ENCODE measurements around the gene PHLPP2.

PHLPP2 gene

DNA sequence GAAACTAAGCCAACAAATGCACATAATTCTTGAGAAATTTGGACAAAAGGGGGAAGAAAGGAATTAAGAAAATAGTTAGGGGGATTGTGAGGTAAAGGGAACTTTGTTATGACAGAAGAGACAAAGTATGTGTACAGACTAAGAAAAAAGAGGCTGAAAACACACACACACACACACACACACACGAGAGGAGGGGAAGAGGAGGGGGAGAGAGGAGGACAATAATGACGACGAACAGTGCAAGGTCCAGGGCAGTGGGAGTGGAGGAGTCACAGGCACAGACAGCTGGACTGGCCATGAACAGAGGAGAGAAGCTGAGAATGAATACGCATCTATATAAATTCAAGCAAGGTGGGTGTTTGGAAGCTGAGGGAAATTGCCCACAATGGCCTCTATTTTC, 54.0 kb downstream of the PHLPP2 start:
- DNase-seq (ENCODE audit: low spot score): no peak

DNA sequence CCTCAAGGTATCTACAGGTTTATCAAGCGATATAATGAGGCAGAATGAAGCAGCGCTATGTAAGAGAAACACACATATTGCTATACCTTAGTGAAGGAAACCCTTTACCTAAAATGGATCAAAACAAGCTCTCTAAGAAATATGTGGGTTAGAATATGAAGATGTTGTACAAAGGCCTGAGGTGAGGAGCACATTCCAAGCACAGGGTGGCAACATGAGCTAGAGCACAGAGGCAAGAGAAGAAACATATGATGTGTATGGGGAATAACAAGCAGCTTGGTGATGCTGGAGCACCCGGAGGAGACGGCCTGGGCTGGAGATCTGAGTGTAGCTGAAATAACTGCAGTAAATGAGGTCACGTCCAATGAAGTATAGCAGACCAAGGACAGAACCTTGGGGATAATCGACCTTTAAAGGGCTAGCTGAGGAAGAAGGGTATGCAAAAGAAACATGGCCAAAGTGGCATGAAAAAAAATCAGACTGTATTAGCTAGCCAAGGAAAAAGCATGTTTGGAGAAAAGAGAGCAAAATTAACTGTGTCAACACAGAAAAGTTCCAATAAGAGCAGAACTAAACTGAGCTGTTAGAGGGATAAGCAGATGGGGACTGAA, 54.5 kb downstream of the PHLPP2 start:
- DNase-seq (ENCODE audit: low spot score): no peak

- no peak for DNase-seq (ENCODE audit: low spot score)
Observed at GRCh38 chr16:71666928-71667707, 57.4 kb downstream of the PHLPP2 start.

GRCh38 chr16:71666264-71666663, 58.2 kb downstream of the PHLPP2 start:
- DNase-seq (ENCODE audit: low spot score): no peak

- no peak for DNase-seq (ENCODE audit: low spot score)
Observed at GRCh38 chr16:71659471-71659870, 65.0 kb downstream of the PHLPP2 start.

GRCh38 chr16:71658771-71659170, 65.7 kb downstream of the PHLPP2 start:
- DNase-seq (ENCODE audit: low spot score): no peak

DNA sequence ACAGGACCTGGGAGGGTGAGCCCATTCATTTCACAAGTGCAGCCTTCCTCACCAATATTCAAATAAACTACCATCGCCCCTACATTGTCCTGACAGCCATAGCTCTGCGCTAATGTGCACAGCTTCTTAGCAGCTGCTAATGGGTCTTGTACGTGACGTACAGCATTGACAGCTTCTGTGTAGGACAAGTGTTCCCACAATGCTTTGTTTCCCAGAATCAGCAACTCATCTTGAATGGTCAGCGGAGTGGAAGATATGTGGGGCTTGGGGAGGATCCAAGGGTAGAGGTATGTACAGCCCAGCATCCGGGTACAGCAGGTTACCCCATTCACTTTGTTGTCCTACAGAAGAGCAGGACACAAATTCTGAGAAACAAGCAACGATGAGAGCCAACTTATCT, 74.8 kb downstream of the PHLPP2 start:
- DNase-seq (ENCODE audit: low spot score): no peak

DNA sequence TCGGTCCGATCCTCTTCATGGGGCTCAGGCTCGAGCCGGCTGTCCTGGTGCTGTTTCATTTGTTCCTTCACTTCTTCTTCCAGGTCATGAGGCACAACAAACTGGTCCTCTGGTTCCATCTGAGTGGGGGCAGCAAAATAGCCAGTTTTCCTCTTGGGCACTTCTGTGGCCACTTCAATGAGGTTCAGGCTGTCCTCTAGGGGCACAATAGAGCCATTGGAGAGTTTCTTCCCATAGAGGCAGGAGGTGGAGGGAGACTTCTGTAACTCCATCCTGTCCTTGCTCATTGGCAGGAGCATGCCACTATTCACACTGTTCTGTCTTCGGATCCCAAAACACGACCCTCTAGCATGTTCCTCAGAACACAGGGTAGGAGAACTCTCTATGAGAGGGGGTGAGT, 75.6 kb downstream of the PHLPP2 start:
- peak; percentile 28 for DNase-seq (ENCODE audit: low spot score)

DNA sequence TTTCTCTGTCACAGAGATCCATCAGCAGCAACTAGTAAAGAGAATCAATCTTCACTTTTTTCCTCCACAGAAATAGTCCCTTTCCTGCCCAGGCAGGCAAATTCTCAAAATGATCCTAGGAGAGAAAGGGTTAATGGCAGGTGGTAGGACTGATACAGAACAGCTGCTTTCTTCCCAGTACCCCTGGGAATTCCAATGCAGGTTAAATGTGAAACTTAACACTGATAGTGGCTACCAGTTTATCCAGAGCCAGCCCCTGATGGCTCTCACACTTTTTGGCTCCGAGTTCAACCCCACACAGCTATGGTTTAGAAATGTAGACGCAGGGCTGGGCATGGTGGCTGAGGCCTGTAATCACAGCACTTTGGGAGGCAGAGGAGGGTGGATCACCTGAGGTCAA, 76.3 kb downstream of the PHLPP2 start:
- DNase-seq (ENCODE audit: low spot score): no peak

DNA sequence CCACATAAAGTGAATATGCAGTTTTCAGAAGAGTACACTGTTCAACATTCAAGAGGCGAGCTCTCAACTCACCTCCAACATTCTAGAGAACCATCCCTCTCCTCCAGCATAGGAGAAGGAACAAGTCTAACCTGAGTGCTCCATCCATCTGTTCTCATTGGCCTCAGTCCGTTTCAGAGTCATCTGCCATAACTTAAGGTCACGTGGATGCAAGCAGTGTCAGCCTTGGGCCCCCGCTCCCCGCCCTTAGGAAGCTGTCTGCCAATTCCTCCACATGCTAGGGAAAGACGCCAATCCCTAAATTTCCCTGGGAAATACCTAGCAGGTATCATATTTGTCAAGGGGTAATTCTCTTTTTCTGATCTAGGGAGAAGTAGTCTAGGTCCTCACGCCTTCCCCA, 77.1 kb downstream of the PHLPP2 start:
- no peak for DNase-seq (ENCODE audit: low spot score)

- DNase-seq (ENCODE audit: low spot score): peak; percentile 37
Observed at GRCh38 chr16:71645450-71645849, 79.1 kb downstream of the PHLPP2 start.

DNA sequence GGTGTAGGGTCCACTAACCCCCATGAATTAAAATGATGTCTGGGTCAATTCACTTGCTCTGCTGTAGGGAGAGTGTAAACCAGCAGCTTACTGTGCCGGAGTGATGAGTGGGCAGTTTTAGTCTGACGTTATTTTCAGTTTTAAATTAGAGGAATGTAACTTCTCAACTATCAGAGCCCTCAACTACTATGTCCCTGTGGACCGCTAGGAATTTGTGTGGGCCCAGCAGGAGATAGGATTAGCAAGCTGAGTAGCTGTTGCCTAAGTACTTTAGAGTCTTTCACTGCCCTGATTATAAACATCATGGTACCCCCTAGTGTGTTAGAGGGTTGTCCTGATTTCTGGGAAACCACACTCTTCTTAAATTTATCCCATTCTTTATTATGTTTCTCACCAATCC, 87.1 kb downstream of the PHLPP2 start:
- peak; percentile 44 for DNase-seq (ENCODE audit: low spot score)

- no peak for DNase-seq (ENCODE audit: low spot score)
Observed at GRCh38 chr16:71635632-71636031, 88.9 kb downstream of the PHLPP2 start.

DNA sequence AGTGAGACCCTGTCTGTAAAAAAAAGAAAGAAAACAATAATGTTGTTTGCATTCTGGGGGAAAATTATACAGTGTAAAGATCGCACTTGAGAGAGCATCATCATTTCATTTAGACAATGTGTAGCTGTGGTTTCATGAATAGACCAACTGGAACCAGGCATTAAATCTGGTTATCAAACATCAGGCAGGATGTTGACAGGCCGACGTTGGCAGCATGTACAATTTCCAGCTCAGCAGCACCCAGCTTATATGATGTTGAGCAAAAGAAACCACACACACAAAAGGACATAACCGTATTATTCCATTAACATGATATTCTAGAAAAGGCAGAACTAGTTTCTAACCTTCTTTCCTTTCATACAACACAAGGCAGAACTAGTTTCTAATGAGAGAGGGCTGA, 92.7 kb downstream of the PHLPP2 start:
- DNase-seq (ENCODE audit: low spot score): no peak

DNA sequence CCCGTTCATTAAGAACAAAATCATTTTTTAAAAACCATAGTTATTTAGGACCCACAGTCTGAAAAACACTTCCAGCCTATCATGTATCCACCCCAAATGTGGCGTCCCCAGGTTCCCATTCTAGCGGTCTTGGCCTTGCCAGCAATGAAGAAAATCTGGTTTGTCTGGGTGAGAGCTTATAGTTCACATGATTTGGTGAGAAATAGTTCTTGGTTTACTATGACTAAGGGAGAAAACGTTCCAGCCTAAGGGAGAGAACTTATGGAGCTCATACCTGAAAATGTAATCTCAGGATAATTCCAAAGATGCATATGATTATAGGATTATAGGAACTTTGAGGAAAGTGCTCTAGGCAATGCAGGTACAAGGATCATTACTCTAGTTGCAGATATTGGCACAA, 93.7 kb downstream of the PHLPP2 start:
- no peak for DNase-seq (ENCODE audit: low spot score)

DNA sequence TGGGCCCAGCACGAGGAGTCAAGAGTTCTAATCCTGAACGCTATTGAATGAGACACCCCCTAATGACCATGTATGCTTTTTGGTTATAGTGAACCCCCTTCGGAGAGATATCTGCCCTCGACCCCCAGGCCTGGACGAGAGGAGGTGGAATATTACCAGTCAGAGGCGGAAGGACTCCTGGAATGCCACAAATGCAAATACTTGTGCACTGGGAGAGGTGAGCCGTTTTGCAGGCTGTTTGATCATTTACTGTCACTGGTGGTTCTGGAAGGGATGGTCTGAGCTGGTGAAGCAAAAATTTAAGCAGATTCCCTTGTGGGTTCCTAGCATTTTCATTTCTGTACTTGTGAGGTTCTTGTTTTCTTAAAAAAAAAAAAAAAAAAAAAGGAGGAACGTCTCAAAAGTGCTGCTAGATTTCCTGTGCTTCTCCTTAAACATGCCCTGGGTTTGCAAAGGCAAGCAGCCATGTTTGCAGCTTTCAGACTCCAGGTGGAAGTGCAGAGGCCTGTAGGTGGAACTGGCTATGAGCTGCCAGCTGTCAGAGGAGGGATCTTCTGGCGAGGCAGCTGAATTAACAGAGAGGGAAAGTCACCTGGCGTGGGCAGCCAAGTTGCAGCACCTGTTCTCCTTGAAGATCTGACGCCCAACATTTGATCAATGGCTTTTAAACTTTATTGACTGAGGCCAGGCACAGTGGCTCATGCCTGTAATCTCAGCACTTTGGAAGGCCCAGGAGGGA, 95.1 kb downstream of the PHLPP2 start:
- DNase-seq (ENCODE audit: low spot score): no peak

DNA sequence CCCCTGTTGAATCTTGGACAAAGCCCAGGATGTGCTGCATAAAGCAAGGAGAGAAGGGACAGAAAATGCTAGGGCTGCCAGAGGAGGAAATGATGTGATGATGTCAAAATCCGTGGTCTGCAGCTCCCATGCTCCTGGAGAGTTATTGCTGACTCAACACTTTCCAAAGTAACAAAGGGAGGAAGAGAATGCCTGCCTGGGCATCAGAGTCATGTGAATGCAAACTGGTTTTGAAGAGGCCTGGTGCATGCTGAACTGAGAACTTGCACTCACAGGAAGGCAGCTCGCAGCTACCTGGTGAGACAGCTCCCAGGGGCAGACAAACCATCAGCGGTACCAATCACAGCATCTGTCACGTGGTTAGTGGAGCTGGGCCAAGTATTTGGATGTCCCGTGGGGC, 95.7 kb downstream of the PHLPP2 start:
- DNase-seq (ENCODE audit: low spot score): no peak

GRCh38 chr16:71627731-71628181, 96.7 kb downstream of the PHLPP2 start:
- DNase-seq (ENCODE audit: low spot score): no peak

DNA sequence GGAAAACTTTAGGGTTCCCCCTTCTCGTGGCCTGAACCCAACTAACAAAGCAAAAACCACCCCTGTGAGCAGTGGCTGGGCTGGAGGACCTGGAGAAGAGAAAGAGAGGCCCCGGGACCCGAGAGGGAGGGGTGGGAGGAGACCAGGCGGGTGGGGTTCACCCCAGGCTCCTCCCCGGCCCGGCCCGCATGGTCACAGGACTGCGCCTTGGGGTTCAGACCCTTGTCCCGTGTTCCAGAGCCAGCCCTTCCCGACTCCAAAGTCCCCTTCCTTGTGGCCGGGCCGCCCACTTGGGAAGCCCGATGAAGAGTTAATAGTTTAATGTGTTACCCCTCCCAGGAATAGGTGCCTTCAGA, 97.7 kb downstream of the PHLPP2 start:
- peak; percentile 39 for DNase-seq (ENCODE audit: low spot score)

GRCh38 chr16:71626018-71626857, 98.3 kb downstream of the PHLPP2 start, which contains the start of gene MARVELD3:
Gene MARVELD3 (plus strand): TSS chr16:71626184. CDS start chr16:71626230, 46 bp downstream.
- DNase-seq (ENCODE audit: low spot score): peak; percentile 37

- DNase-seq (ENCODE audit: low spot score): no peak
Observed at GRCh38 chr16:71625113-71625850, 99.2 kb downstream of the PHLPP2 start.
